Astrocyte (in vitro differentiated cells and primary cell): Measurements from ENCODE around the gene GLO1. TPM values are rescaled to one million over a fixed set of nuclear protein-coding genes. Genes with fewer than 3 reads are reported as not detected.

ENCODE experiments used
- DNase-seq: peaks from one replicate; pipeline ENCODE4 v3.0.0-alpha.2; 2010; ENCODE audit warnings: low read depth
- FAIRE-seq: peaks from 2 replicates; lab custom pipeline; 2011; peaks lifted over from hg19 to GRCh38; lab: Jason Lieb, UNC
- H2AFZ ChIP-seq: 2 replicates; pipeline ENCODE4 v1.6.0; 2012; ENCODE audit warnings: low read depth, low read length, inconsistent platforms
- H3K27ac ChIP-seq: 2 replicates; pipeline ENCODE4 v1.5.1; 2011; ENCODE audit warnings: low read depth, low read length, inconsistent platforms
- H3K27me3 ChIP-seq: 2 replicates; pipeline ENCODE4 v1.6.0; 2011; ENCODE audit warnings: low read length, inconsistent platforms; ENCODE audit not compliant: insufficient read depth
- H3K36me3 ChIP-seq: 2 replicates; pipeline ENCODE4 v1.5.1; 2011; ENCODE audit warnings: low read length, inconsistent platforms; ENCODE audit not compliant: insufficient read depth
- H3K4me1 ChIP-seq: 2 replicates; pipeline ENCODE4 v1.5.1; 2011; ENCODE audit warnings: low read length, inconsistent platforms; ENCODE audit not compliant: insufficient read depth
- H3K4me2 ChIP-seq: 2 replicates; pipeline ENCODE4 v1.6.0; 2012; ENCODE audit warnings: low read length, inconsistent platforms
- H3K4me3 ChIP-seq: 2 replicates; pipeline ENCODE4 v1.5.1; 2011; ENCODE audit warnings: low read depth, mild to moderate bottlenecking, low read length, inconsistent platforms; ENCODE audit not compliant: insufficient read depth
- H3K79me2 ChIP-seq: 2 replicates; pipeline ENCODE4 v1.6.0; 2012; ENCODE audit warnings: mild to moderate bottlenecking, low read length, inconsistent platforms; ENCODE audit not compliant: insufficient read depth
- H3K9ac ChIP-seq: 2 replicates; pipeline ENCODE4 v1.6.0; 2012; ENCODE audit warnings: mild to moderate bottlenecking, low read length, inconsistent platforms
- H3K9me3 ChIP-seq: 2 replicates; pipeline ENCODE4 v1.5.1; 2012; ENCODE audit warnings: low read depth, mild to moderate bottlenecking, low read length, inconsistent platforms; ENCODE audit not compliant: insufficient read depth
- H4K20me1 ChIP-seq: 2 replicates; pipeline ENCODE4 v1.6.0; 2012; ENCODE audit warnings: low read length, inconsistent platforms; ENCODE audit not compliant: insufficient read depth
- H3K27ac Mint-ChIP-seq: one replicate; pipeline ENCODE4 v1.8.0; 2021; ENCODE audit warnings: mild to moderate bottlenecking, mixed read lengths; ENCODE audit not compliant: unreplicated experiment
- H3K27me3 Mint-ChIP-seq: one replicate; pipeline ENCODE4 v1.8.0; 2021; ENCODE audit warnings: low read depth, mixed read lengths; ENCODE audit not compliant: unreplicated experiment
- H3K36me3 Mint-ChIP-seq: one replicate; pipeline ENCODE4 v1.8.0; 2021; ENCODE audit warnings: low read depth, mixed read lengths; ENCODE audit not compliant: unreplicated experiment
- H3K4me1 Mint-ChIP-seq: one replicate; pipeline ENCODE4 v1.8.0; 2021; ENCODE audit warnings: low read depth, mixed read lengths; ENCODE audit not compliant: unreplicated experiment
- H3K4me3 Mint-ChIP-seq: one replicate; pipeline ENCODE4 v1.8.0; 2021; ENCODE audit warnings: mild to moderate bottlenecking, moderate library complexity, mixed read lengths; ENCODE audit not compliant: unreplicated experiment
- H3K9me3 Mint-ChIP-seq: one replicate; pipeline ENCODE4 v1.8.0; 2021; ENCODE audit warnings: mild to moderate bottlenecking, mixed read lengths; ENCODE audit not compliant: unreplicated experiment
- CTCF ChIP-seq: IDR thresholded peaks from 2 replicates; pipeline ENCODE4 v1.5.1; 2011; ENCODE audit warnings: low read depth, mild to moderate bottlenecking, inconsistent platforms, low read length, moderate library complexity; ENCODE audit not compliant: insufficient read depth
- EZH2 ChIP-seq: IDR thresholded peaks from 2 replicates; pipeline ENCODE4 v1.6.1; 2012; ENCODE audit warnings: mild to moderate bottlenecking, low read length, inconsistent platforms; ENCODE audit not compliant: insufficient read depth
- total RNA-seq: library from RNA; stranded (reverse); gene quantifications from 2 replicates; pipeline ENCODE4 v1.2.1, GENCODE V29; 2021

GLO1 gene
- total RNA-seq, 1 donor from 2014 or later: 172 TPM

- Mint-ChIP-seq H3K27me3 (peaks cover 5% of the 10 kb centered on the region), H3K4me3 (no peak overlapping the region), H3K4me1 (no peaks in the 10 kb centered on the region), H3K36me3 (no peaks in the 10 kb centered on the region), H3K9me3 (no peaks in the 10 kb centered on the region), H3K27ac (no peak overlapping the region)
- H3K4me3 ChIP-seq: no peak overlapping the region
- no peaks in the 10 kb centered on the region for H3K9me3 ChIP-seq
- H4K20me1 ChIP-seq: no peaks in the 10 kb centered on the region
- DNase-seq: no peak
- TF ChIP-seq EZH2 (no peak), CTCF (no peak)
- H2AFZ ChIP-seq: no peak overlapping the region
- no peaks in the 10 kb centered on the region for H3K4me1 ChIP-seq
- no peaks in the 10 kb centered on the region for H3K36me3 ChIP-seq
- H3K27ac ChIP-seq: no peak overlapping the region
- H3K9ac ChIP-seq: no peak overlapping the region
- no peak for FAIRE-seq
- H3K4me2 ChIP-seq: no peak overlapping the region
- no peaks in the 10 kb centered on the region for H3K27me3 ChIP-seq
- H3K79me2 ChIP-seq: no peaks in the 10 kb centered on the region
These were observed 46.5 kb upstream of the GLO1 start for GRCh38 chr6:38749473-38749872.

GRCh38 chr6:38739532-38739931 lies 36.6 kb upstream of the GLO1 start:
- TF ChIP-seq CTCF (peak; percentile 36), EZH2 (no peak)
- H3K4me3 ChIP-seq: no peak overlapping the region
- no peaks in the 10 kb centered on the region for H4K20me1 ChIP-seq
- FAIRE-seq (no peak), DNase-seq (no peak)
- Mint-ChIP-seq H3K9me3 (no peaks in the 10 kb centered on the region), H3K4me3 (no peak overlapping the region), H3K4me1 (no peaks in the 10 kb centered on the region), H3K27ac (no peak overlapping the region), H3K36me3 (no peaks in the 10 kb centered on the region), H3K27me3 (peaks cover 3% of the 10 kb centered on the region)
- no peak overlapping the region for H3K27ac ChIP-seq
- H3K4me2 ChIP-seq: no peak overlapping the region
- no peak overlapping the region for H3K9ac ChIP-seq
- no peaks in the 10 kb centered on the region for H3K9me3 ChIP-seq
- H3K36me3 ChIP-seq: no peaks in the 10 kb centered on the region
- H2AFZ ChIP-seq: no peak overlapping the region
- H3K27me3 ChIP-seq: no peaks in the 10 kb centered on the region
- H3K79me2 ChIP-seq: no peaks in the 10 kb centered on the region
- no peaks in the 10 kb centered on the region for H3K4me1 ChIP-seq

- H3K9me3 Mint-ChIP-seq: peaks cover 1% of the 10 kb centered on the region
- Histone ChIP-seq H3K9ac (no peak overlapping the region), H3K4me1 (no peaks in the 10 kb centered on the region), H3K9me3 (no peaks in the 10 kb centered on the region), H3K27me3 (no peaks in the 10 kb centered on the region), H3K36me3 (no peaks in the 10 kb centered on the region), H3K79me2 (no peaks in the 10 kb centered on the region), H3K4me2 (no peak overlapping the region), H3K4me3 (no peak overlapping the region), H4K20me1 (no peaks in the 10 kb centered on the region), H2AFZ (no peak overlapping the region), H3K27ac (no peak overlapping the region)
- no peak overlapping the region for H3K4me3 Mint-ChIP-seq
- no peak overlapping the region for H3K27ac Mint-ChIP-seq
- DNase-seq (no peak), FAIRE-seq (no peak)
- no peaks in the 10 kb centered on the region for H3K36me3 Mint-ChIP-seq
- no peaks in the 10 kb centered on the region for H3K4me1 Mint-ChIP-seq
- no peak for TF ChIP-seq CTCF
- no peak for TF ChIP-seq EZH2
- peaks cover 3% of the 10 kb centered on the region for H3K27me3 Mint-ChIP-seq
These were observed 35.3 kb upstream of the GLO1 start for GRCh38 chr6:38738261-38738660.
